Fibroblast of villous mesenchyme (primary cell): Measurements from ENCODE around the gene SUSD6. TPM values are rescaled to one million over a fixed set of nuclear protein-coding genes. Genes with fewer than 3 reads are reported as not detected.
"Not testable (repeated sequence)": the region's sequence is repeated elsewhere in the genome, so short reads cannot be mapped to it uniquely, and the experiment has no call there.

Source experiments
- DNase-seq: peaks from one replicate; pipeline ENCODE4 v3.0.0-alpha.2; 2010; ENCODE audit warnings: low read depth
- H3K4me3 ChIP-seq: 2 replicates; pipeline ENCODE4 v1.5.1; 2011; ENCODE audit warnings: low read depth, mild to moderate bottlenecking, low read length
- CTCF ChIP-seq: IDR thresholded peaks from 2 replicates; pipeline ENCODE4 v1.5.1; 2012; ENCODE audit warnings: low read depth, mild to moderate bottlenecking, low read length; ENCODE audit not compliant: insufficient read depth
- total RNA-seq: library from RNA; depleted of rRNA; stranded (reverse); fragments of >200 nt; gene quantifications from 2 replicates; pipeline ENCODE4 v1.2.3, GENCODE V29; 2012

Gene SUSD6
- total RNA-seq, 1 donor, result 12.5 TPM

GRCh38 chr14:69587389-69587788 is 24.0 kb upstream of the SUSD6 start:
- DNase-seq, result no peak
- TF ChIP-seq CTCF, result no peak

GRCh38 chr14:69591317-69591716 is 20.1 kb upstream of the SUSD6 start:
- DNase-seq, result peak; percentile 38
- no peak overlapping the region for H3K4me3 ChIP-seq
- no peak for TF ChIP-seq CTCF

More at GRCh38 chr14:69587389-69587788, 24.0 kb upstream of the SUSD6 start:
- H3K4me3 ChIP-seq, result no peak overlapping the region

- H3K4me3 ChIP-seq, result peak overlapping the region; percentile 35
- no peak for TF ChIP-seq CTCF
- peak; percentile 82 for DNase-seq
Observed at GRCh38 chr14:69593018-69593677, 18.2 kb upstream of the SUSD6 start.

GRCh38 chr14:69594846-69595245 is 16.6 kb upstream of the SUSD6 start:
- no peak for DNase-seq
- no peak for TF ChIP-seq CTCF
- H3K4me3 ChIP-seq, result no peak overlapping the region

GRCh38 chr14:69595336-69595735 is 16.1 kb upstream of the SUSD6 start:
- TF ChIP-seq CTCF, result no peak

GRCh38 chr14:69599431-69599830 is 12.0 kb upstream of the SUSD6 start:
- not testable (repeated sequence) for H3K4me3 ChIP-seq, DNase-seq

More at GRCh38 chr14:69595336-69595735, 16.1 kb upstream of the SUSD6 start:
- DNase-seq, result no peak
- no peak overlapping the region for H3K4me3 ChIP-seq

- no peak for TF ChIP-seq CTCF
- no peak overlapping the region for H3K4me3 ChIP-seq
- no peak for DNase-seq
Observed at GRCh38 chr14:69600304-69600891, 11.0 kb upstream of the SUSD6 start.
